Common myeloid progenitor, CD34-positive (primary cell): ENCODE results near the gene DAZAP1.
A peak's percentile ranks its signal among the peaks of the same experiment; 100 is the strongest.

Experiments used
- CTCF ChIA-PET: fragments of 350-600 bp; sonication (Branson Sonifier 250); formaldehyde crosslinking; loops from one replicate; lab custom pipeline; 2021; ENCODE audit warnings: antibody characterized with exemption; lab: Charles Lee
- POLR2A ChIA-PET: fragments of 350-600 bp; sonication (Branson Sonifier 250); formaldehyde crosslinking; loops from one replicate; lab custom pipeline; 2021; ENCODE audit warnings: antibody characterized with exemption; lab: Charles Lee
- DNase-seq, 3 donors: peaks; one replicate each; pipeline versions ENCODE4 v3.0.0 to v3.0.0-alpha.2; 2013
- H3K27ac ChIP-seq, 2 experiments: 1 replicate in 1 of 2; 2 replicates in 1 of 2; pipeline ENCODE4 v1.7.0; 2013; ENCODE audit warnings: inconsistent platforms in 2 of 2, low read length in 2 of 2, mild to moderate bottlenecking in 2 of 2, low read depth in 1 of 2, moderate library complexity in 1 of 2; ENCODE audit not compliant: severe bottlenecking in 2 of 2, insufficient read depth in 1 of 2, poor library complexity in 1 of 2
- H3K27me3 ChIP-seq, 5 experiments: replicated peaks in 2 of 5; 1 replicate in 3 of 5; 2 replicates in 2 of 5; pipeline versions ENCODE4 v1.6.1 to v1.7.0; 2013; ENCODE audit warnings: low read length in 4 of 5, mild to moderate bottlenecking in 2 of 5, moderate library complexity in 2 of 5, inconsistent platforms in 1 of 5; ENCODE audit not compliant: insufficient read depth in 5 of 5, control insufficient read depth in 4 of 5
- H3K36me3 ChIP-seq, 4 experiments: 1 replicate in 2 of 4; 2 replicates in 2 of 4; pipeline versions ENCODE4 v1.6.1 to v1.7.0; 2013; ENCODE audit warnings: low read length in 3 of 4, control low read depth in 1 of 4, mild to moderate bottlenecking in 1 of 4; ENCODE audit not compliant: control insufficient read depth in 4 of 4, insufficient read depth in 4 of 4
- H3K4me1 ChIP-seq, 4 experiments: 1 replicate in 3 of 4; 2 replicates in 1 of 4; pipeline versions ENCODE4 v1.6.1 to v1.7.1; 2013; ENCODE audit warnings: low read length in 3 of 4, mild to moderate bottlenecking in 3 of 4, control low read depth in 1 of 4, inconsistent platforms in 1 of 4, moderate library complexity in 1 of 4; ENCODE audit not compliant: control insufficient read depth in 4 of 4, insufficient read depth in 4 of 4; ENCODE audit errors: control extremely low read depth in 1 of 4
- H3K4me3 ChIP-seq, 7 experiments: 1 replicate in 4 of 7; 2 replicates in 3 of 7; pipeline versions ENCODE4 v1.5.1 to v1.7.0; 2013; ENCODE audit warnings: mild to moderate bottlenecking in 7 of 7, low read length in 6 of 7, moderate library complexity in 6 of 7, inconsistent platforms in 2 of 7, low read depth in 2 of 7, control low read depth in 1 of 7; ENCODE audit not compliant: insufficient read depth in 4 of 7, control insufficient read depth in 1 of 7; ENCODE audit errors: extremely low read depth in 1 of 7
- H3K9me3 ChIP-seq, 5 experiments: 1 replicate in 4 of 5; 2 replicates in 1 of 5; pipeline versions ENCODE4 v1.6.1 to v1.7.1; 2013; ENCODE audit warnings: low read length in 4 of 5, mild to moderate bottlenecking in 2 of 5, inconsistent platforms in 1 of 5, low read depth in 1 of 5, moderate library complexity in 1 of 5; ENCODE audit not compliant: control insufficient read depth in 4 of 5, insufficient read depth in 2 of 5; ENCODE audit errors: control extremely low read depth in 1 of 5
- WGBS: methylation state at CpG from one replicate; pipeline ENCODE4 v1.1.5; 2013; ENCODE audit not compliant: insufficient coverage; 5-methylcytosine and 5-hydroxymethylcytosine counted together

DAZAP1 gene

GRCh38 chr19:1383312-1384084, 23.9 kb upstream of the DAZAP1 start, which contains the start of gene NDUFS7:
NDUFS7 (plus strand) TSS chr19:1383907; CDS start chr19:1383927, 20 bp downstream.
- H3K36me3 ChIP-seq, result peaks cover 0 to 9% (median under 1%) of the 10 kb centered on the region in 4 experiments
- H3K27me3 ChIP-seq, result no peaks in the 10 kb centered on the region
- ChIA-PET POLR2A (interaction anchor here (0.8 to 0.9 kb wide), 2 partner anchors 17 to 130 kb away, joined by 3 to 4 read pairs; no protein-coding TSS in a partner anchor), CTCF (interaction anchor here (0.8 to 3.2 kb wide), 6 partner anchors 12 to 114 kb away, joined by 3 to 20 read pairs (median 4); partner anchors contain the start of gene CIRBP)
- peak within 1 kb of the TSS; percentile 78 to 94 (median 88) for H3K4me3 ChIP-seq
- peaks cover 6 to 17% (median 12%) of the 10 kb centered on the region in 4 experiments for H3K4me1 ChIP-seq
- under 1% methylated on average over 89 of the region's 90 CpGs for WGBS
- peak within 1 kb of the TSS; percentile 46 to 77 for H3K27ac ChIP-seq
- peak; percentile 91 to 94 (median 92) for DNase-seq
- H3K9me3 ChIP-seq, result no peaks in the 10 kb centered on the region

- no peak for DNase-seq
- H3K36me3 ChIP-seq, result peaks cover 1 to 15% (median 5%) of the 10 kb centered on the region in 4 experiments
- peak overlapping the region; percentile 46 to 77 for H3K27ac ChIP-seq
- peak overlapping the region; percentile 78 to 94 (median 88) for H3K4me3 ChIP-seq
- ChIA-PET POLR2A (no interaction called here), CTCF (no interaction called here)
- 1% methylated on average over 19 of the region's 23 CpGs for whole genome bisulfite sequencing
- no peaks in the 10 kb centered on the region for H3K9me3 ChIP-seq
- H3K27me3 ChIP-seq, result no peaks in the 10 kb centered on the region
- H3K4me1 ChIP-seq, result peaks cover 6 to 17% (median 12%) of the 10 kb centered on the region in 4 experiments
These were observed 23.3 kb upstream of the DAZAP1 start for GRCh38 chr19:1384085-1384462.

- Histone ChIP-seq H3K4me1 (peaks cover 6 to 17% (median 12%) of the 10 kb centered on the region in 4 experiments), H3K27ac (peak overlapping the region; percentile 46 to 77), H3K27me3 (no peaks in the 10 kb centered on the region), H3K36me3 (peaks cover 4 to 20% (median 9%) of the 10 kb centered on the region in 4 experiments), H3K4me3 (peak overlapping the region; percentile 78 to 94 (median 88)), H3K9me3 (no peaks in the 10 kb centered on the region)
- POLR2A ChIA-PET, result no interaction called here
- CTCF ChIA-PET, result no interaction called here
- peak; percentile 64 to 96 (median 93) for DNase-seq
- 28% methylated on average over 13 of the region's 17 CpGs for WGBS
These were observed 22.8 kb upstream of the DAZAP1 start for GRCh38 chr19:1384478-1385110.

- 94% methylated on average over 3 of the region's 3 CpGs for WGBS
- no peaks in the 10 kb centered on the region for H3K27me3 ChIP-seq
- peaks cover 4 to 26% (median 12%) of the 10 kb centered on the region in 4 experiments for H3K36me3 ChIP-seq
- H3K4me3 ChIP-seq, result no peak overlapping the region
- no peak for DNase-seq
- ChIA-PET CTCF (no interaction called here), POLR2A (no interaction called here)
- peaks cover 6 to 17% (median 12%) of the 10 kb centered on the region in 4 experiments for H3K4me1 ChIP-seq
- H3K27ac ChIP-seq, result no peak overlapping the region
- H3K9me3 ChIP-seq, result no peaks in the 10 kb centered on the region
These were observed 21.6 kb upstream of the DAZAP1 start for GRCh38 chr19:1385816-1386215.

- 95% methylated on average over 38 of the region's 39 CpGs for WGBS
These were observed 20.3 kb upstream of the DAZAP1 start for GRCh38 chr19:1386945-1387683.

GRCh38 chr19:1387684-1388636, 19.4 kb upstream of the DAZAP1 start:
- no peaks in the 10 kb centered on the region for H3K9me3 ChIP-seq
- H3K27ac ChIP-seq, result no peak overlapping the region
- peaks cover 6 to 16% (median 11%) of the 10 kb centered on the region in 4 experiments for H3K4me1 ChIP-seq
- peaks cover 9 to 40% (median 26%) of the 10 kb centered on the region in 4 experiments for H3K36me3 ChIP-seq
- WGBS, result 96% methylated on average over 32 of the region's 45 CpGs
- no peak for DNase-seq
- CTCF ChIA-PET, result interaction anchor here (1.0 to 1.5 kb wide), 3 partner anchors 11 to 109 kb away, joined by 3 to 5 read pairs (median 3); no protein-coding TSS in a partner anchor
- POLR2A ChIA-PET, result interaction anchor here (0.7 kb wide), 1 partner anchor 54 kb away, joined by 3 read pairs; no protein-coding TSS in a partner anchor
- no peaks in the 10 kb centered on the region for H3K27me3 ChIP-seq
- no peak overlapping the region for H3K4me3 ChIP-seq

More at GRCh38 chr19:1386945-1387683, 20.3 kb upstream of the DAZAP1 start:
- ChIA-PET CTCF (interaction anchor here (1.0 kb wide), 1 partner anchor 108 kb away, joined by 3 read pairs; no protein-coding TSS in a partner anchor), POLR2A (no interaction called here)
- Histone ChIP-seq H3K4me1 (peaks cover 6 to 17% (median 12%) of the 10 kb centered on the region in 4 experiments), H3K4me3 (no peak overlapping the region), H3K36me3 (peaks cover 9 to 31% (median 18%) of the 10 kb centered on the region in 4 experiments), H3K27ac (no peak overlapping the region), H3K9me3 (no peaks in the 10 kb centered on the region), H3K27me3 (no peaks in the 10 kb centered on the region)
- DNase-seq, result no peak
